K562 (cell line): ENCODE data around the gene CLASP1. TPM values are rescaled to one million over a fixed set of nuclear protein-coding genes. Genes with fewer than 3 reads are reported as not detected.

ENCODE experiments used
- ATAC-seq: fragments of 200-7000 bp; cut with Tn5 transposase; 3 replicates; pipeline ENCODE4 v1.9.1; 2020; ENCODE audit warnings: moderate library complexity
- BruUV-seq: library from RNA; stranded (reverse); fragments of 400-500 nt; replicated peaks from 2 replicates; lab custom pipeline; 2021; lab: Mats Ljungman, UMichigan
- CTCF ChIA-PET: fragments of 300-600 bp; formaldehyde crosslinking; extraction: SDS; loops from one replicate; lab custom pipeline; 2021; ENCODE audit warnings: low intra/inter-chr PET ratio; lab: Yijun Ruan, JAX
- POLR2A ChIA-PET: fragments of 300-600, 350-650 bp; sonication (Branson Sonifier 250); formaldehyde crosslinking; extraction: SDS; loops from one replicate; lab custom pipeline; 2021; ENCODE audit warnings: antibody characterized with exemption, inconsistent platforms; lab: Yijun Ruan, JAX
- DNase-seq, 4 experiments: peaks; one replicate each; pipeline versions ENCODE4 v3.0.0 to v3.0.0-alpha.2; 2011 to 2018; ENCODE audit warnings: low spot score in 3 of 4, mixed read lengths in 3 of 4; ENCODE audit errors: extremely low read depth in 1 of 4
- FAIRE-seq: peaks from 2 replicates; lab custom pipeline; 2011; peaks lifted over from hg19 to GRCh38; lab: Jason Lieb, UNC
- H2AFZ ChIP-seq: 2 replicates; pipeline ENCODE4 v1.6.0; 2011; ENCODE audit warnings: low read depth, low read length, control low read depth, inconsistent platforms
- H3K27ac ChIP-seq: fragments of 200-600 bp; 3 replicates; pipeline ENCODE4 v1.8.0; 2011; ENCODE audit warnings: low read depth, mild to moderate bottlenecking, control low read depth, inconsistent platforms, low read length, moderate library complexity, mixed read lengths; ENCODE audit errors: extremely low read depth
- H3K27me3 ChIP-seq, 2 experiments: fragments of 300-600 bp in 1 of 2; 2 replicates in 1 of 2; 3 replicates in 1 of 2; pipeline versions ENCODE4 v1.6.0 to v1.8.0; 2011; ENCODE audit warnings: inconsistent platforms in 2 of 2, low read length in 2 of 2, mild to moderate bottlenecking in 1 of 2, mixed read lengths in 1 of 2, moderate library complexity in 1 of 2; ENCODE audit not compliant: control insufficient read depth in 2 of 2, insufficient read depth in 2 of 2
- H3K36me3 ChIP-seq: fragments of 300-600 bp; 3 replicates; pipeline ENCODE4 v1.8.0; 2011; ENCODE audit warnings: mild to moderate bottlenecking, low read length, inconsistent platforms; ENCODE audit not compliant: control insufficient read depth, insufficient read depth
- H3K4me1 ChIP-seq, 2 experiments: fragments of 200-600 bp in 1 of 2; replicated peaks in 1 of 2; 2 replicates in 1 of 2; 3 replicates in 1 of 2; pipeline versions ENCODE4 v1.5.1 to v1.8.0; 2011; ENCODE audit warnings: inconsistent platforms in 2 of 2, low read length in 2 of 2, mild to moderate bottlenecking in 1 of 2, mixed read lengths in 1 of 2, moderate library complexity in 1 of 2; ENCODE audit not compliant: control insufficient read depth in 2 of 2, insufficient read depth in 2 of 2
- H3K4me2 ChIP-seq: 2 replicates; pipeline ENCODE4 v1.6.1; 2011; ENCODE audit warnings: low read length, control low read depth, inconsistent platforms, mixed read lengths; ENCODE audit not compliant: insufficient read depth
- H3K4me3 ChIP-seq: fragments of 200-600 bp; sonication (generic), shearing (Covaris generic); 2 replicates; pipeline ENCODE4 v1.5.1; 2016; ENCODE audit warnings: control low read depth, inconsistent platforms
- H3K79me2 ChIP-seq: fragments of 200-600 bp; 3 replicates; pipeline ENCODE4 v1.8.0; 2011; ENCODE audit warnings: low read length, inconsistent platforms; ENCODE audit not compliant: control insufficient read depth, insufficient read depth
- H3K9ac ChIP-seq, 2 experiments: 2 replicates each; pipeline versions ENCODE4 v1.6.0 to v1.6.1; 2011; ENCODE audit warnings: low read depth in 2 of 2, low read length in 2 of 2, control low read depth in 1 of 2, inconsistent platforms in 1 of 2, mild to moderate bottlenecking in 1 of 2, mixed read lengths in 1 of 2; ENCODE audit not compliant: insufficient read depth in 1 of 2
- H3K9me1 ChIP-seq: one replicate; pipeline ENCODE4 v1.6.0; 2011; ENCODE audit warnings: inconsistent platforms, mild to moderate bottlenecking, low read length, moderate library complexity; ENCODE audit not compliant: control insufficient read depth, insufficient read depth
- H3K9me3 ChIP-seq: replicated peaks from 2 replicates; pipeline ENCODE4 v1.5.1; 2011; ENCODE audit warnings: low read depth, low read length, inconsistent platforms; ENCODE audit not compliant: control insufficient read depth, insufficient read depth
- H4K20me1 ChIP-seq: replicated peaks from 2 replicates; pipeline ENCODE4 v1.6.1; 2011; ENCODE audit warnings: low read length, inconsistent platforms, mixed read lengths; ENCODE audit not compliant: control insufficient read depth, insufficient read depth
- ATF6 ChIP-seq: sonication (generic); formaldehyde crosslinking; IDR thresholded peaks from 2 replicates; pipeline ENCODE4 v1.4.0; 2020; ENCODE audit warnings: mild to moderate bottlenecking, missing genetic modification reagents
- CTCF ChIP-seq, 3 experiments: IDR thresholded peaks in 2 of 3; conservative IDR thresholded peaks in 1 of 3; 2 replicates each; pipeline ENCODE4 v1.5.1; 2011 to 2012; ENCODE audit warnings: low read length in 3 of 3, mild to moderate bottlenecking in 3 of 3, control low read depth in 2 of 3, improper control_type of control experiment in 1 of 3, inconsistent platforms in 1 of 3, low read depth in 1 of 3, mixed read lengths in 1 of 3, moderate library complexity in 1 of 3; ENCODE audit not compliant: insufficient read depth in 2 of 3
- ERF ChIP-seq: fragments of 450-650 bp; formaldehyde crosslinking; IDR thresholded peaks from 2 replicates; pipeline ENCODE4 v1.4.0; 2020; ENCODE audit warnings: mild to moderate bottlenecking, mixed read lengths
- MTA1 ChIP-seq: fragments of 450-650 bp; IDR thresholded peaks from 2 replicates; pipeline ENCODE4 v1.6.1; 2017; ENCODE audit warnings: borderline replicate concordance
- NCOA1 ChIP-seq: fragments of 450-650 bp; IDR thresholded peaks from 2 replicates; pipeline ENCODE4 v1.6.1; 2016; ENCODE audit warnings: low read depth
- SPI1 ChIP-seq: IDR thresholded peaks from 2 replicates; pipeline ENCODE4 v1.6.1; 2011; ENCODE audit warnings: low read depth, low read length, control low read depth, borderline replicate concordance
- TBL1XR1 ChIP-seq, 2 experiments: IDR thresholded peaks; 2 replicates each; pipeline ENCODE4 v1.6.1; 2012; ENCODE audit warnings: improper control_type of control experiment in 2 of 2, low read length in 2 of 2, mild to moderate bottlenecking in 1 of 2
- ZBED1 ChIP-seq: IDR thresholded peaks from 2 replicates; pipeline ENCODE4 v1.6.1; 2014
- ZC3H8 ChIP-seq: fragments of 450-650 bp; IDR thresholded peaks from 2 replicates; pipeline ENCODE4 v1.6.1; 2017
- ZNF507 ChIP-seq: conservative IDR thresholded peaks from 2 replicates; pipeline ENCODE4 v1.6.1; 2017; ENCODE audit warnings: missing genetic modification characterization, missing compliant biosample characterization
- WGBS: fragments of 100-300 bp; shearing (Covaris generic); methylation state at CpG from one replicate; pipeline ENCODE4 v1.1.6; 2016; ENCODE audit warnings: low coverage, mixed read lengths; ENCODE audit not compliant: insufficient coverage; ENCODE audit errors: missing lambda C conversion rate; 5-methylcytosine and 5-hydroxymethylcytosine counted together
- in situ Hi-C: fragments of 300-500 bp; cut with MboI; formaldehyde crosslinking; loops from 4 replicates; pipeline ENCODE4 v1.15.0; 2018; ENCODE audit warnings: inconsistent platforms, mixed read lengths
- intact Hi-C: fragments of 100-400 bp; cut with micrococcal nuclease; formaldehyde crosslinking; loops from 2 replicates; pipeline ENCODE4 v1.14.2; 2022
- polyA plus RNA-seq, 8 experiments: library from polyadenylated mRNA; depleted of rRNA in 4 of 8; stranded (reverse) in 5 of 8; unstranded in 3 of 8; fragments of >200 nt; fragmentation: Nextera tagmentation in 2 of 8; fragmentation: Illumina TruSeq in 1 of 8; extraction: Ambion mirVana in 2 of 8; extraction: Trizol in 1 of 8; gene quantifications; 2 replicates each; pipeline versions ENCODE4 v1.2.1 to v1.2.3, GENCODE V29; 2011 to 2014; ENCODE audit warnings: inconsistent platforms in 1 of 8, missing spikeins in 1 of 8
- total RNA-seq, 7 experiments: library from RNA; depleted of rRNA in 6 of 7; stranded (reverse); fragments of >200 nt in 6 of 7; fragmentation: Illumina TruSeq in 2 of 7; extraction: Trizol in 2 of 7; gene quantifications; 2 replicates each; pipeline versions ENCODE4 v1.2.1 to v1.2.3, GENCODE V29; 2011 to 2021; ENCODE audit warnings: low replicate concordance in 1 of 7

The CLASP1 gene
- total and polyA plus RNA-seq, 9 of the 15 experiments (the other 6 are each of a cell fraction or from before 2014, with no cell fraction given), result 1.7 to 40.3 (median 20.7) TPM

- DNase-seq (no peak), ATAC-seq (no peak), FAIRE-seq (no peak)
- ChIA-PET CTCF (no interaction called here), POLR2A (interaction anchor here (0.6 to 1.0 kb wide), 5 partner anchors 12 to 533 kb away, joined by 3 to 5 read pairs (median 3); no protein-coding TSS in a partner anchor)
- Histone ChIP-seq H3K79me2 (no peaks in the 10 kb centered on the region), H3K36me3 (no peaks in the 10 kb centered on the region), H3K4me2 (no peak overlapping the region), H3K9me1 (no peaks in the 10 kb centered on the region), H3K9ac (no peak overlapping the region), H3K4me3 (no peak overlapping the region), H2AFZ (no peak overlapping the region), H4K20me1 (no peaks in the 10 kb centered on the region), H3K9me3 (no peaks in the 10 kb centered on the region), H3K27ac (no peak overlapping the region), H3K27me3 (peaks cover 15 to 33% of the 10 kb centered on the region in 2 experiments; a peak in 4 of 5 replicates), H3K4me1 (no peaks in the 10 kb centered on the region)
- intact Hi-C loops (no loop called here), in situ Hi-C loops (no loop called here)
- TF ChIP-seq CTCF (IDR thresholded peaks at IDR 0.05 in 2 of 3, conservative IDR thresholded peaks at IDR 0.05 in 1 of 3; ENCODE audit: insufficient read depth in 2 of 3, low read depth in 1 of 3, low read length in 3 of 3) (no peak), ERF (CRISPR knock-in tag) (no peak), NCOA1 (no peak), ZNF507 (tag) (no peak), TBL1XR1 (IDR thresholded peaks at IDR 0.05; ENCODE audit: low read length in 2 of 2) (no peak), ZBED1 (no peak), ZC3H8 (no peak), ATF6 (no peak), SPI1 (no peak), MTA1 (no peak)
- BruUV-seq, result no TSS peak
- 0% methylated on average over 9 of the region's 9 CpGs for WGBS
Observed at GRCh38 chr2:121294881-121295840, 354.1 kb downstream of the CLASP1 start.
